Stimulated activated CD8-positive, alpha-beta memory T cell treated with anti-CD3 and anti-CD28 coated beads, Interleukin-15, amount 100 ng/mL, for 1 hour (primary cell): Measurements from ENCODE around the gene ZNF655.
A peak's percentile ranks its signal among the peaks of the same experiment; 100 is the strongest.
"Not testable (repeated sequence)": the region's sequence is repeated elsewhere in the genome, so short reads cannot be mapped to it uniquely, and the experiment has no call there.

ENCODE experiments used
- DNase-seq: peaks from one replicate; pipeline ENCODE4 v3.0.0-alpha.2; 2020; ENCODE audit warnings: low read depth

The ZNF655 gene

DNA sequence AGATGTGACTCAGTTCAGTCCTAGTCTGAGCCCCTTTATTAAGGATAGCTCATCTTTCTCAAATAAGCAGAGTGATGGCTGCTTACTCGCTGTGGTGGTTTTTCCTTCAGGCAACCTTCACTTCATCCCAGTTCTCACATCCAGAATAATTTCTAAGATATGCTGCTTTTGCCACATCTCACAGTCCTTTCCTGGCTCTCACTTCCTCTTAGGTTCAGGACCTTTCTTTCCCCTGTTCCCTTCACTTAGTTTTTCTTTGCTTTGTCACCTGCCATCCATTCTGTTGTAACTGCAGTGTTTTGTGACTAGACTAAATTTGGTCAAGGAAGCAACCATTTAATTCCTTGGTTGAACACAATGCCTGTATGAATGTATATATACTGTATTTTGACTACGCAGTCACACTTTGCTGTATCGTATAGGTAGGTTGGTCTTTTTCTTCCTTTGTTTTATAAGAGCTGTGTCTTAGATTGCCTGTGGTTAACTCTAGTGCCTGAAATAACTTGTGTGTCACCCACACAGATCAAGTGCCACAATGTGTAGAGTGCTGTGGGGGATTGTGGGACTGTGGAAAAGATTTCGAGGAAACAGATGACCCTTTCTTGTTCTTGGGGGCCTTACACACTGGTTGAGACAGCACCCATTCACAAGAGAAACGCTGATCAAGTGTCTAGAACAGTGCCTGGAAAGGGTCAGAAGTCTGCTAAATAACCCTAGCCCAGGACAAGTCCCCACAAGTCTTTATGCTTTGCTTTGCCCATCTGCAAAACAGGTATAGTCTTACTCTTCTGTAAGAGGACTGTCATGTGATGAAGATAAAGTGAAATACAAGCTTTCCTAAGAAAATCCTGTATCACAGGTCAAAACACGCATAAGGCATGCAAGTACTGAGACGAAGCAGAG, 2.6 kb downstream of the ZNF655 start:
- DNase-seq = no peak

DNA sequence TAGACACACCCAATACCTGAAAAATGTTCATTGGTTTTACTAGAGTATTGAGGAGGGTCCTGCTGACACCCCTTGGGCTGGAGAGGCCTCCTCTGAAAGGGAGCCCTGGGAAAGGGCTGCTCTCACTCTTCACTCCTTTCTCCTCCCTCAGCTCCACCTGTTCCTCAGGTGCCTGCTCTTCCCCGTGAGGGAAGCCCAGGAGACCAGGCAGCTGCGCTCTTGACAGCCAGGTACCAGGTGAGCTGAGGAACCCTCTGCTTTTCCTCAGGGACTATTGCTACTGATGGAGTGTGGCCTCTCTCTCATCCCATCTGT, 3.3 kb downstream of the ZNF655 start:
- DNase-seq = no peak

DNA sequence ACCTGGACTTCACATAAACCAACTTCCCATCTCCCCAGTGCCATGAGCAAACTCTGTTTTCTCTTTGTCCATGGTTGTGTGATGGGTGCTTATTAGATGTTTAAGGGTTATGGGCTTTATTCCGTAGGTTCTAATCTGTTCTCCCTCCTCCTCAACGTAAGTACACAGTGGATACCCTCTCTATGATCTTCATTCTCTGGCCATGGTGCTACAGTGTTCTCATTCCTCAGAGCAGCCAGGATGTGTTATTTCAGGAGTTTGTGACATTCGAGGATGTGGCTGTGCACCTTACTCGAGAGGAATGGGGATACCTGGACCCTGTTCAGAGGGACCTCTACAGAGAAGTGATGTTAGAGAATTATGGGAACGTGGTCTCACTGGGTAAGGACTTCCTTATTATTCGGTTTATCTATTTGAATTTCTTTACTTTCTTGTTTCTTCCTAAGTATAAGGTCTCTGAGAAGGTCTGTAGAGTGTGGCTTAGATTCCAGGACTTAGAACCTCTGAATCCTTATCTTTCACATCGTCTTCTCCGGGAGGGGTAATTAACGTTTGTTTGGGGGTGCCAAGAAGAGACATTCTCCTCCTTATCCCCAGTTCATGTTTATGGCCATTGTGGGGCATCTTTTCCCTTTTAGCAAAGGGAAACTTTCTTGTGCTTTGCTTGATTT, 3.8 kb downstream of the ZNF655 start:
- DNase-seq = no peak

DNA sequence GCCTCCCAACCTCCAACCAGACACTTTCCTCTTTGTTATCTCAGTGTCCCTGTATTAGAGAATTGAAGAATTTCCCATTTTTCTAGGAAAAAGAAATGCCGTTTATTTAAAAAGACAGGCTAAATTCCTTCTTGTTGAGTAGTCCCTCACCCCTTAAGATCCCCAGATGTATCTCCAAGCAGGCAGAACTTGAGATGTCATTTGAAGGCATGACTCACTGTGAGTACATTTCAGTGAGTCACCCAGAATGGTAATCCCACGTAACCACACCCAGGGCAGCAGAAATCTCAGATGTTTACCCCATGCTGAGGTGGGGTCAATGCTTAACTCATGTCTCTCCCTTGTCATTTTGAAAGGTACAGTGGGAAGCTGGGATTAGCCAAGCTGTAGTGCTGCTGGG, 4.4 kb downstream of the ZNF655 start:
- DNase-seq = no peak

DNA sequence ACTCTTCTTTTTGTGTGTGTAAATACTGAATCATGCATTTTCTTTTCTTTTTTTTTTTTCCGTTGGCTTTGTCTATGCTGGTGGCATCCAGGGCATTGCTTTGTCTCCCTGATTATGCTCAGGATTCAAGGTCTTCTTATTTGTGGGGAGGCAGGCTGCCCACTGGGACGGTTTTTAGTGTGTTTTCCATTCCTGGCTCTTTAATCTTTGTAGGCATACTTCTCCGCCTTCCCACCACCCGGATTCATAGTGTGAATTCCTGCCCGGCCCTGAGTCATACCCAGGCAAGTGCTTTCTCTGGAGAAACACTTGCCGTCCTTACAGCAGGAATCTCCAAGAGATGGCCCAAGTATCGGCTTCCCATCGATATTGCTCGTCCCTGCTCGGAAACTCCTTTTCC, 5.2 kb downstream of the ZNF655 start:
- DNase-seq = no peak

DNA sequence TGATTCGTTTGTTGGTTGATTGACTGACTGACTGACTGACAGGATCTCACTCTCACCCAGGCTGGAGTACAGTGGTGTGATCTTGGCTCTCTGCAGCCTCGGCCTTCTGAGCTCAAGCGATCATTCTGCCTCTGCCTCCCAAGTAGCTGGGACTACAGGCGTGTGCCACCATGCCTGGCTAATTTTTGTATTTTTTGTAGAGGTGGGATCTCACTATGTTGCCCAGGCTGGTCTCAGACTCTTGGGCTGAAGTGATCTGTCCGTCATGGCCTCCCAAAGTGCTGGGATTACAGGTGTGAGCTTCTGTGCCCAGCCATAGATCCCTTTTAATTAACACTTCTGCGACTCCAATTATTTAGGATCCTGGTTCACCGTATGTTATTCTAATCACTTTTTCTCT, 10.3 kb downstream of the ZNF655 start:
- DNase-seq = not testable (repeated sequence)

DNA sequence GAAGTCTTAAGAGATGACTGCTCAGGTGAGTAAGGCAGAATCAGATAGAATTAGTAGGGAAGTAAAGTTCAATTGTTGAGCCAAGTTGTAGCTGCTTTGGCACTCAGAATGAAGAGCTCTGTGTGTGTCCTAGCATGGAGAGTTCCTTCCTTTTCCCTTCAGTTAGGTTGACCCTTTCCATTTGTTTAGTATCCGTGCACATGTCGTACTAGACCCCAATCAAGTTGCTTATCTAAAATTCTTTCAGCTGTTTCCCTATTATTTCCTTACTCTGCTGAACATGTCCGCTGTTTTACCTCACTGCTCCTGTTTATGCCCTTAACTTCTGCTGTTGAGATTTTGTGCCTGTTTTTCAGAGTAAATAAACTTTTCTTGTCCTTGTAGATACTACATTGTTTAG, 13.3 kb downstream of the ZNF655 start:
- no peak for DNase-seq

DNA sequence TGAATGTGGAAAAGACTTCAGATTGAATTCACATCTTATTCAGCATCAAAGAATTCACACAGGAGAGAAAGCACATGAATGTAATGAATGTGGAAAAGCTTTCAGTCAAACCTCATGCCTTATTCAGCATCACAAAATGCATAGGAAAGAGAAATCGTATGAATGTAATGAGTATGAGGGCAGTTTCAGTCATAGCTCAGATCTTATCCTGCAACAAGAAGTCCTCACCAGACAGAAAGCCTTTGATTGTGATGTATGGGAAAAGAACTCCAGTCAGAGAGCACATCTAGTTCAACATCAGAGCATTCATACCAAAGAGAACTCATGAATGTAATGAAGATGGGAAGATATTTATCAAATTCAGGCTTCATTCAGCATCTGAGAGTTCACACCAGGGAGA, 14.8 kb downstream of the ZNF655 start:
- no peak for DNase-seq

DNA sequence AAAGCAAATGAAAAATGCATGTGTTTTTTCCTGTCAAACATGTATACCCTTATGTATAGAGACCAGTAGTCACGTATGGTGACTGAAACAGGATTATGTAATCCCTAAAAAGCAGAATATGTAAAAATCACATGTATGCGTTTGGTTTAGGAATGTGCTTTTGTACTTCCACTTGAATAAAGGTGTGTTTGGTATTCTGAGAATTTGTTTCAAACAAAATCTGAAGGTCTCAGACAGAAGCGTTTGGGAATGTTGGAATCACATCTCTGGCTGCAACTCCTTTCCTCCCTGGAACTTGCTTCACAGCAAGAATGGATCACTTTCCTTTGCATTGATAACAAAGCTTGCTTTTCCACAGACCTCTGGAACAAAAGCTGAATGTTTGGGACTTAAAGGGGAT, 17.8 kb downstream of the ZNF655 start:
- no peak for DNase-seq

DNA sequence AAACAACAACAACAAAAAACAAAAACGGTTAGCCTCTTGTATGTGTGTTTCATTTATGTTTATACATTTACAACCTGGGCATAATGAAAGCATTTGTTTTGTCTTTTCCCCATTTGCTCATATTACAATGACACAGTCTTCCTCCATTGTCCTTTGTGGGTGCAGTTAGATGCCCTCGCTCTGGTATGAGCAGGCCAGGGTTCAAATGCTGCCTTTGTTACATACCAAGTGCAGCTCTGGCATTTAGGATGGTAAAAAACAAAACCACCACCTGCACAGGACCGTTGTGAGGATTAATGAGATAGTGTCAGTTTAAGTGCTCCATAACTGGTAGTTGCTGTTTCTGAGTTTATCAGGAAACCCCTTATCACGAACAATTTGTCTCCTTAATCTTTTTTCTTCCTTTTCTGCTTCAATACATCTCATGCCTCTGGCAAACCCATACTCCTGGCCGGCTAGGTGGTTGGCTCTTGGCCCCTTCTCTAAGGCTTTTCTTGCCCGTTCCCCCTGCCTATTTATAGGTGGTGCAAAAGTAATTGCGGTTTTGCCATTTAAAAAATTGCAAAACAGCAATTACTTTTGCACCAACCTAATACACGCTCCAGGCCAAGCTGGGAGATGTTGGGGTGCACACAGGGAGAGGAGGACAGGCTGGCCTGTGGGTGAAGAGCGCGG, 21.0 kb downstream of the ZNF655 start:
- DNase-seq = no peak

DNA sequence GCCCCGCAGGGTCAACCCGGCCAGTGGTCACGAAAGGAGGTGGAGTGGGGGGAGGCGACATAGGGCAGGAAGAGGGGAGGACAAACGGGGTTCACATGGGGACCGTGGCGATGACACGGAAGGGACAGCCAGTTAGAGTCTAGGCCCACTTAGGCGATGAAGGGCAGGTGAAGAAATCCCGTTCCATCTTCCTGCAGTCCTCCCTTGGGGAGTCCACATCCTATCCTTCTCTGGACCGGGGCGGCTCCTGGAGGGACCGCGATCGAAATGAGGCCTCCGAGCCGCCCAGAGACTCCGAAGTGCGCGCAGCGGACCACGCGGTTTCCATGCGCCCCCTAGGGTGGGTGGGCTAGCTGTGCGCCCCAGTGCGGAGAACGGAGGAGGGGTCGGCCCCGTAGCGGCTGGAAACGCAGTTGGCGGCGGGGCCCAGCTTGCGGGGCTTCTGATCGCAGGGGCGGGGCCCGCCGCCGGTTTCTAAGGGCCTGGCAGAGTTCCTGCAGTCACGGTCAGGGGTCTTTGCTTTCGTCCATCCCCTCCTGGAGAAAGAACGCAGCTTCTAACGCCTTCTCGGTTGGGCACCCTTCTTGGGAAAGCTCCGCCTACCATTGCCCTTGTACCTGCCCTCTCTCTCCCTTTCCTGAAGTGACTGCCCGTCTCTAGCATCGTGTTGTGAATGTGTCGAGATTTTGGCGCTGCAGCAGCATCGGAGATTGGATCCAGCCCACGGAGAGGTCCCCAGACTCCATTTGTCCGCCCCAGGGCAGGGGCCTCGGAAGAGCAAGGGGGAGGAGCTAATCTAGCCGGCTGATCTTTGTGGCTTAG, 21.7 kb downstream of the ZNF655 start:
- DNase-seq = peak; percentile 29

DNA sequence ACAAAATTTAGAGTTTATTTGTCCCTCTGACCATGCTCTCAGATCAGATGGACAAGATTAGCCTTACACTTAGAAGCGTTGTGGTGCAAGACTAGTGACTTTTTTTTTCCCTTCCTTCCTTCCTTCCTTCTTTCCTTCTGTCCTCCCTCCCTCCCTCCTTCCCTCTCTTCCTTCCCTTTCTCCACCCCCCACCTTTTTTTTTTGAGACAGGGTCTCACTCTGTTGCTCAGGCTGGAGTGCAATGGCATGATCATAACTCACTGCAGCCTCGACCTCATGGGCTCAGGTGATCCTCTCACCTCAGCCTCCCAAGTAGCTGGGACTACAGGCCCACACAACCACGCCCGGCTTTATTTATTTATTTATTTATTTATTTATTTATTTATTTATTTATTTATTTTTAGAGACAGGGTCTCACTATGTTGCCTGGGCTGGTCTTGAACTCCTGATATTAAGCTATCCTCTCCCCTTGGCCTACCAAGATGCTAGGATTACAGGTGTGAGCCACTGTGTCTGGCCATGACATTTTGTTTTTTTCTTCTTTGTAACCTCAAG, 22.4 kb downstream of the ZNF655 start:
- DNase-seq = not testable (repeated sequence)

DNA sequence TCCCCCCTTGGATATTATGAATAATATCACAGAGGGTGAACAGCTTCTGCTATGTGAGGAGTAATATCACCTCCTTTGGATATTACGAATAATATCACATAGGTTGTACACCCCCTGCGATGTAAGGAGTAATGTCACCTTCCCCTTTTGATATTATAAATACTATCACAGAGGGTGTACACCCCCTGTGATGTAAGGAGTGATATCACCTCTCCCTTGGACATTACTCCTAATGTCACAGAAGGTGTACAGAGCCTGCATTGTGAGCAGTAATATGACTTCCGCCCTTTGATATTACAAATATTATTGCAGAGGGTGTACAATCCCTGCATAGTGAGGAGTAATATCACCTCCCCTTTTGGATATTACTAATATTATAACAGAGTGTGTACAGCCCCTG, 30.4 kb downstream of the ZNF655 start:
- no peak for DNase-seq

DNA sequence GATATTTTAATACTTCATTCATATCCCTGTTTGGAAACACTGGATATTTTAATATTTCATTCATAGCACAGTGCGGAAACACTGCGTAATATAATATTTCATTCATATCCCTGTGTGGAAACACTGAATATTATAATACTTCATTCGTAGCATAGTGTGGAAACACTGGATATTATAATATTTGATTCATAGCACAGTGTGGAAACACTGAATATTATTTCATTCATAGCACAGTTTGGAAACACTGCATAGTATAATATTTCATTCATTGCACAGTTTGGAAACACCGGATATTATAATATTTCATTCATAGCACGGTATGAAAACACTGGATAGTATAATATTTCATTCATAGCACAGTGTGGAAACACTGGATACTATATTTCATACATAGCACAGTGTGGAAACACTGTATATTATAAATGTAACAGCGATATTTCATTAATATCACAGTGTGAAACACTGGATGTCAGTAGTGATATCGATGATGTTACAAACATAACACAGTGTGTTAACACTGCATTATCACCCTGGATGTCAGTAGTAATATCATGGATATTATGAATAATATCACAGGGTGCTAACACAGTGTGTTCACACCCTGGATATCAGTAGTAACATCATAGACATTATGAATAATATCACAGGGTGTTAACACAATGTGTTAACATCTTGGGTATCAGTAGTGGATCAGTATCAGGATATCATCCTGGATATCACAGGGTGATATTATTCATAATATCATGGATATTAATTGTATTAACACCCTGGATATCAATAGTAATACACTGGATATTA, 36.7 kb downstream of the ZNF655 start:
- no peak for DNase-seq

DNA sequence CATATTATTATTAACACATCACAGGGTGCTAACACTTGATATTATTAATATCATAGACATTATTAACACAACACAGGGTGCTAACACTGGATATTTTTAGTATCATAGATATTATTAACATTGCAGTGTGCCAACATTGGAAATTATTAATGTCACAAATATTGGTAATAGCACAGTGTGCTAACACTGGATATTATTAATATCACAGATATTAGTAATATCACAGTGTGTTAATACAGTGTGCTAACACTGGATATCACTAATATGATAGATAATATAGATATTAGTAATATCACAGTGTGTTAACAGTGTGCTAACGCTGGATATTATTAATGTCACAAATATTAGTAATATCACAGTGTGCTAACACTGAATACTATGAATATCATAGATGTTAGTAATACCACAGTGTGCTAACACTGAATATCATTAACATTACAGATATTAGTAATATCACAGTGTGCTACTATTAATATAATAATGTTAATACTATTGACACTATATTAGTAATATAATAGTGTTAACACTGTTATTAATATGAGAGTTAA, 38.0 kb downstream of the ZNF655 start:
- no peak for DNase-seq

DNA sequence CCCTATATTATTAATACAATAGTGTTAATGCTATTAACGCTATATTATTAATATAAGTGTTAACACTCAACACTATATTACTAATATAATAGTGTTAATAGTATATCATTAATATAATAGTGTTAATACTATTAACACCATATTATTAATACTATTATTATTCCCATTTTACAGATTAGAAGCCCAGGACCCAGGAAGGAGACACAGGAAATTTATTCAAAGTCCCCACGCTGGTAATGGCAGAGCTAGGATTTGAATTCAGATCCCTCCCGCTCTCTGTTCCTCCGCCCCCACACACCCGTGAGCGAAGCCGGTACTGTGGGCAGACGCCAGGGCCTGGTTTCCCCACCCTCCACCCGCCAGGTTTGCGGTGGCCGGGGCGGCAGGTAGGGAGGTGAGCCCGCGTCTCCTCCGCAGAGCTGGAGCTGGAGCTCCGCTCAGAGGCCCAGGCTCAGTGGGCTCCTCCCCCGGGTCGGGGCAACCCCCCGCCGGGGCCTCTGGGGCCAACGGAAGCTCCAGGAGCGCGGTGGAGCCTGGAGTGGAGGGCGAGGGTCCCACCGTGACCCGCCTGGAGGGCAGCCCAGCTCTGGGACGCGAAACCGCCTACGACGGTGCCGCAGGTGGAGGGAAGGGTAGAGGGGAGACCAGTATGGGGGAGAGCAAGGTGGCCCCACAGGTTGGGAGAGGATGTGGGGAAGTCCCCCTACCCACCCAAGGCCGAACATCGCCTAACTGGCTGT, 39.5 kb downstream of the ZNF655 start, which contains the start of gene TMEM225B:
TSS of gene TMEM225B (plus strand) at position 506 of the 740 bp plus-strand sequence. CDS start 6,122 bp downstream, outside the sequence.
- DNase-seq = no peak

DNA sequence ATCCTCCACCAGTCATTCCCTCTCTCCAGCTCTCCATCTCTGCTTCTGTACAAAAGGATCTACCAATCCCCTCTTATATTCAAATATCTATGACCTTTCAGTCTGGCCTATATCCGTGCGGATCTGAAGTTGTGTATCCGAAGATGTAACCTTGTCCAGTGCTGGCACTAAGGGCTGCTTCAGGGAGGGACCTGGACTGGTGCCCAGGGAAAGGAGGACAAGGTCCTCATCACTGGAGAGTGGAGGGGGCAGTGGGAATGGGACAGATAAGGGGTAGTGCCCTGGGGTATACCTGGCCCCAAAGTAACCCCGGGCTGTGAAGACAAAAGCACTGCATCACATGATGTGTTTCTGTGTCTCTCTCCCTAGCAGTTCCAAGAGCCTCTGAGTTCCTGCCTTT, 41.4 kb downstream of the ZNF655 start:
- DNase-seq = no peak

DNA sequence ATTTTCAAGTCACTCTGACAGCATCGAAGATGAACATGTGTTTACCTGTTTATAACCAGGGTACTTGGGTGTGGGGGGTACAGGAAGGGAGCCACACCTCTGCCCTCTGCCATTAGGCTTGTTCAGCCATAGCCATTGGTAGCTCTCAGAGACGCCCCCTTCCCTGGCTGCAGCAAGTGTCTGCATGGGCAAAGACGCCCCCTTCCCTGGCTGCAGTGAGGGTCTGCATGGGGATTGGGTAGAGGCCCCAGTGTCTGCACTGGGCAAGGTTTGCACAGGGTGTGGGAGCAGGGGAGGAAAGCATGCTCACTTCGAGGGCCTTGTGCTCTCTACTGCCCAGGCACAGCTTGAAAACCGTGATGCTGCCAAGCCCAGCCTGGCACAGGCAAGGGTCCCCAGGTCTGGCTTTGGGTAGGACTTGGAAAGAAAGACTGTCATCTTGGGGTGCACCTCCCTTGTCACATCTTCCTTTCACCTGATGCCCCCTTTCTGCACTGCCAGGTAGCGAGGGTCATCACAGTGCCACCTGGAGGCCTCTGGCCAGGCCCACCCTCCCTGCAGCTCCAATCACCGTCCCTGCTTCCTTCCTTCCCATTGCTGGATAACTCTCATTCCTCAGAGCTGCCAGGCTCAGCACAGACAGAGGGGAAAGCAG, 43.3 kb downstream of the ZNF655 start:
- DNase-seq = no peak

DNA sequence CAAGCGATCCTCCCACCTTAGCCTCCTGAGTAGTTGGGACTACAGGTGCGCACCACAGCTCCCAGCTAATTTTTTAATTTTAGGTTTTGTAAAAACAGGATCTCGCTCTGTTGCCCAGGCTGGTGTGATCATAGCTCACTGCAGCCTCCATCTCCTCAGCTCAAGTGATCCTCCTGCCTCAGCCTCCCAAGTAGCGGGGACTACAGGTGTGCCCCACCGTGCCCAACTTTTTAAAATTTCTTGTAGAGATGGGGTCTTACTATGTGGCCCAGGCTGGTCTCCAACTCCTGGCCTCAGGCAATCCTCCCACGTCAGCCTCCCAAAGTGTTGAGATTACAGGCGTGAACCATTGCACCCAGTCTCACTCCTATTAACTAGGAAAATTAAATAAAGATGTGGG, 47.1 kb downstream of the ZNF655 start:
- DNase-seq = no peak
